DND-41 (cell line): ENCODE results near the gene ADAM30.

ENCODE experiments used
- ATAC-seq: fragments of 200-7000 bp; cut with Tn5 transposase; 3 replicates; pipeline ENCODE4 v1.9.1; 2021; ENCODE audit warnings: low read depth; ENCODE audit not compliant: insufficient read depth
- DNase-seq: peaks from one replicate; pipeline ENCODE4 v3.0.0-alpha.2; 2020
- H2AFZ ChIP-seq: 2 replicates; pipeline ENCODE4 v1.6.0; 2012; ENCODE audit warnings: low read depth, low read length
- H3K27ac ChIP-seq: 2 replicates; pipeline ENCODE4 v1.5.1; 2012; ENCODE audit warnings: low read length, inconsistent platforms
- H3K27me3 ChIP-seq: fragments of 200-600 bp; sonication (generic); 2 replicates; pipeline ENCODE4 v1.6.0; 2012; ENCODE audit warnings: low read length, mild to moderate bottlenecking, inconsistent platforms; ENCODE audit not compliant: insufficient read depth, poor library complexity
- H3K36me3 ChIP-seq: 2 replicates; pipeline ENCODE4 v1.5.1; 2012; ENCODE audit warnings: low read length, inconsistent platforms; ENCODE audit not compliant: insufficient read depth
- H3K4me1 ChIP-seq: 2 replicates; pipeline ENCODE4 v1.5.1; 2012; ENCODE audit warnings: mild to moderate bottlenecking, low read length; ENCODE audit not compliant: insufficient read depth
- H3K4me2 ChIP-seq: 2 replicates; pipeline ENCODE4 v1.6.0; 2012; ENCODE audit warnings: mild to moderate bottlenecking, moderate library complexity, low read length, inconsistent platforms; ENCODE audit not compliant: insufficient read depth
- H3K4me3 ChIP-seq, 2 experiments: fragments of 200-600 bp in 1 of 2; shearing (Covaris generic) in 1 of 2; 2 replicates each; pipeline ENCODE4 v1.5.1; 2012 to 2016; ENCODE audit warnings: inconsistent platforms in 2 of 2, low read length in 2 of 2, mild to moderate bottlenecking in 2 of 2, low read depth in 1 of 2, moderate library complexity in 1 of 2
- H3K79me2 ChIP-seq: 2 replicates; pipeline ENCODE4 v1.6.0; 2012; ENCODE audit warnings: low read length, inconsistent platforms; ENCODE audit not compliant: insufficient read depth
- H3K9ac ChIP-seq: 2 replicates; pipeline ENCODE4 v1.6.0; 2012; ENCODE audit warnings: low read depth, mild to moderate bottlenecking, inconsistent platforms, low read length, moderate library complexity
- H3K9me3 ChIP-seq: 2 replicates; pipeline ENCODE4 v1.5.1; 2012; ENCODE audit warnings: low read length, moderate library complexity, mild to moderate bottlenecking, inconsistent platforms; ENCODE audit not compliant: insufficient read depth, severe bottlenecking
- H4K20me1 ChIP-seq: 2 replicates; pipeline ENCODE4 v1.6.0; 2012; ENCODE audit warnings: low read length; ENCODE audit not compliant: insufficient read depth
- EZH2 ChIP-seq: IDR thresholded peaks from 3 replicates; pipeline ENCODE4 v1.6.1; 2012; ENCODE audit warnings: borderline replicate concordance, low read depth, mild to moderate bottlenecking, moderate library complexity, low read length, inconsistent platforms; ENCODE audit not compliant: severe bottlenecking
- TF ChIP-seq, protein P1 (sequence below): IDR thresholded peaks from 2 replicates; pipeline ENCODE4 v1.5.1; 2012; ENCODE audit warnings: borderline replicate concordance, low read length, moderate library complexity, mild to moderate bottlenecking; ENCODE audit not compliant: poor library complexity, severe bottlenecking; ENCODE audit errors: extremely low read depth

ADAM30 gene

DNA sequence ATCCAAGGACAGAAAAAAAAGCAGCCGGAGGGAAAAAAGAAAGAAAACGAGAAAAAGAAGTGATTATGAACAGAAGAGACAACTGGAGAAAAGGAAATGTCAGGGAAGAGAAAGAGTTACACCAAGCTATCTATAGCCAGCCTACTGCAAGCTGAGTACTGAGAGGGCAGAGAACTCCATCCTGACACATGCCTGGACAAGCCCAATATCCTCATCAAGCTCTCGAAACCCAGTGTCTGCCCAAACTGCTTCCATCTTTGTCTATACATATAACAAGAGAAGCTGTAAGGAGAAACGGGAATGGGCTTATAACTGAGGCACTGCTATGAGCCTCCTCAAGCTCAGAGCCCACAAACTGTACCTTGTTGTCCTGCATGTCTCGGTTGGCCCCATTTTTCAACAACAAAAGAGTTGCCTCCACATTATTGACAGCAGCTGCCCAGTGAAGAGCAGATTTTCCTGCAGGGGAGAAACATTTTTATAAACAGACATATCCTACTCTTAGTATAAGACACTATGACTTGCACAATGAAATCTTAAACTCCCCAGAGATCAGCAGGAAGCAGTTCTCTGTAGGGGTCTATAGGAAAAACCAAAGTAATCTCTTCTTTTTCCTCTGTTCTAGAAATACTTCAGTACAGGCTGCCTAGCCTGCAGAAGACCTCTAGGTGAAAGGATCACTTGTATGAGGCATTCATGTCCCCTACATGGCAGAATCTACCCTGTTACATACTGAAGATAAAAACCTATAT lies 21.2 kb upstream of the ADAM30 start:
- no peak for DNase-seq
- Histone ChIP-seq H3K27me3 (no peaks in the 10 kb centered on the region), H3K36me3 (peaks cover 86% of the 10 kb centered on the region), H4K20me1 (no peaks in the 10 kb centered on the region), H3K9ac (no peak overlapping the region), H3K4me1 (no peaks in the 10 kb centered on the region), H2AFZ (no peak overlapping the region), H3K4me3 (no peak overlapping the region), H3K27ac (no peak overlapping the region), H3K79me2 (no peaks in the 10 kb centered on the region), H3K9me3 (no peaks in the 10 kb centered on the region), H3K4me2 (no peak overlapping the region)
- TF ChIP-seq EZH2 = no peak
- TF ChIP-seq, protein P1, sequence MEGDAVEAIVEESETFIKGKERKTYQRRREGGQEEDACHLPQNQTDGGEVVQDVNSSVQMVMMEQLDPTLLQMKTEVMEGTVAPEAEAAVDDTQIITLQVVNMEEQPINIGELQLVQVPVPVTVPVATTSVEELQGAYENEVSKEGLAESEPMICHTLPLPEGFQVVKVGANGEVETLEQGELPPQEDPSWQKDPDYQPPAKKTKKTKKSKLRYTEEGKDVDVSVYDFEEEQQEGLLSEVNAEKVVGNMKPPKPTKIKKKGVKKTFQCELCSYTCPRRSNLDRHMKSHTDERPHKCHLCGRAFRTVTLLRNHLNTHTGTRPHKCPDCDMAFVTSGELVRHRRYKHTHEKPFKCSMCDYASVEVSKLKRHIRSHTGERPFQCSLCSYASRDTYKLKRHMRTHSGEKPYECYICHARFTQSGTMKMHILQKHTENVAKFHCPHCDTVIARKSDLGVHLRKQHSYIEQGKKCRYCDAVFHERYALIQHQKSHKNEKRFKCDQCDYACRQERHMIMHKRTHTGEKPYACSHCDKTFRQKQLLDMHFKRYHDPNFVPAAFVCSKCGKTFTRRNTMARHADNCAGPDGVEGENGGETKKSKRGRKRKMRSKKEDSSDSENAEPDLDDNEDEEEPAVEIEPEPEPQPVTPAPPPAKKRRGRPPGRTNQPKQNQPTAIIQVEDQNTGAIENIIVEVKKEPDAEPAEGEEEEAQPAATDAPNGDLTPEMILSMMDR = no peak
- no peak for ATAC-seq

DNA sequence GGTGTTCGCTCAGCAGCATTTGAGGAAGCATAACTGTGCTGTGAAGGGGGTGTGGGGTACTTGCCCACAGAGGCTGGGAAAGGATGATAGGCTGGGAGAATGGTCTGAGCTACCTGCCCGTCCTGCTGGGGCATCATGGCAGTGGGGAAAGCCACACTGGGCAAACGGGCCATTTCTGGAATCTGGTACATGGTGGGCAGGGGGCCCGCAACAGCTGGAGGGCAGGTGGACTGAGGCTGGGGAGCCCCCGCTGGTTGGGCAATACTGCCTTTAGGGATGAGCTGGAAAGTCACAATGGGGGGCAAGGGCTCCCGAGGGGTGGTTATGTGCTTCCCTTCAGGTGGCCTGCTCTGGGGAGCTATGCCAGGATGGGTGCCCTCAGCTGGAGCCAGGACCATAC lies 19.2 kb upstream of the ADAM30 start:
- TF ChIP-seq EZH2 = no peak
- TF ChIP-seq, protein P1 = no peak
- Histone ChIP-seq H3K79me2 (no peaks in the 10 kb centered on the region), H3K4me2 (no peak overlapping the region), H3K4me3 (no peak overlapping the region), H3K27ac (no peak overlapping the region), H3K9ac (no peak overlapping the region), H4K20me1 (no peaks in the 10 kb centered on the region), H3K36me3 (peaks cover 67% of the 10 kb centered on the region), H3K27me3 (no peaks in the 10 kb centered on the region), H3K4me1 (peaks cover 4% of the 10 kb centered on the region), H2AFZ (no peak overlapping the region), H3K9me3 (no peaks in the 10 kb centered on the region)
- ATAC-seq = no peak
- no peak for DNase-seq

DNA sequence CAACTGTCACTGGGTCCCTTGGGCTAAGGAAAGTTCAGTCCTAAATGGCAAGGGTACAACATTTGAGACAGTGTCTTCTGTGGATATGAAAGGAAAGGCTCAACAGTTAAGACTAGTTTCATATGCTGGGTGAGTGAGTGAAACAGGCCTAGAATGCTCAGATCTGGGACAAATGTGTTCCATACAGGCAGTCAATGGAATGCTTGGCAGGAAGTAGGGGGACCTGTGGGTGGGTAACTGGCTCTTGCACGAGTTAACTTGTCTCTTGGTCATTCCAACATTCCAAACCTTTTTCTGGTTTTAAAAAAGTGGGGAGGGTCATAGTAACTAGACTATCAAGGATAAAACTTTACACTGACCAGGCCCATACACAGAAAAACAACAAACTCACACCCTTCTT lies 17.8 kb upstream of the ADAM30 start:
- Histone ChIP-seq H3K4me2 (no peak overlapping the region), H3K36me3 (peaks cover 54% of the 10 kb centered on the region), H2AFZ (no peak overlapping the region), H3K4me1 (peaks cover 4% of the 10 kb centered on the region), H3K27me3 (no peaks in the 10 kb centered on the region), H3K9me3 (no peaks in the 10 kb centered on the region), H4K20me1 (no peaks in the 10 kb centered on the region), H3K27ac (no peak overlapping the region), H3K4me3 (no peak overlapping the region), H3K79me2 (no peaks in the 10 kb centered on the region), H3K9ac (no peak overlapping the region)
- DNase-seq (no peak), ATAC-seq (no peak)
- TF ChIP-seq, protein P1 = no peak
- no peak for TF ChIP-seq EZH2

DNA sequence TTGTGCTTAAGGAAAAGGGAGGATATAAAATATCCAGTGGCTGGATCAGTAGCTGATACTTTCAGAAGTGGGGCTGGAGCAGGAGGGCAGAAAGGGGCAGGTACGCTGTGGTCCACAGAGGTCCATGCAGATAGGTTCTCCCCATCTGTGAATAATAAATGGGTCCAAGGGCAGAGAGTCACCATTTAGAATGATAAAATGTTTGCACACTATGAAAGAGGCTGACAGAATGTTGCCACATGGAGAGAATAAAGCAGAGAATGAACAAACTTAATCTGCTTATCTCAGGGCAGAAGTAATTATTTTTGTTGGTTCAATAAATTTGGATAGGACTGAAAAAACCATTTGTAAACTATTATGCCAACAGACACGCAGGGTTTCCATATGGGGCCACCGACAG lies 16.6 kb upstream of the ADAM30 start:
- H3K9me3 ChIP-seq = no peaks in the 10 kb centered on the region
- no peak for TF ChIP-seq EZH2
- TF ChIP-seq, protein P1 = no peak

More for the DNA sequence above, 16.6 kb upstream of the ADAM30 start:
- no peak overlapping the region for H3K4me3 ChIP-seq
- H3K4me2 ChIP-seq = no peak overlapping the region
- no peak overlapping the region for H2AFZ ChIP-seq
- H3K9ac ChIP-seq = no peak overlapping the region
- peaks cover 43% of the 10 kb centered on the region for H3K36me3 ChIP-seq
- H3K4me1 ChIP-seq = peaks cover 4% of the 10 kb centered on the region
- DNase-seq (no peak), ATAC-seq (no peak)
- no peaks in the 10 kb centered on the region for H4K20me1 ChIP-seq
- H3K79me2 ChIP-seq = no peaks in the 10 kb centered on the region
- no peak overlapping the region for H3K27ac ChIP-seq
- no peaks in the 10 kb centered on the region for H3K27me3 ChIP-seq
